Trophoblast cell (in vitro differentiated cells and primary cell): ENCODE results near the gene MAGEA8.

Experiments used
- DNase-seq, 2 donors: peaks; one replicate each; pipeline ENCODE4 v3.0.0-alpha.2; 2016
- H2AFZ ChIP-seq: 2 replicates; pipeline ENCODE4 v1.6.1; 2013; ENCODE audit warnings: low read length, moderate library complexity, mild to moderate bottlenecking; ENCODE audit not compliant: insufficient read depth, poor library complexity
- H2AK5ac ChIP-seq: 2 replicates; pipeline ENCODE4 v1.6.1; 2013; ENCODE audit warnings: mild to moderate bottlenecking, low read length
- H2BK120ac ChIP-seq: 2 replicates; pipeline ENCODE4 v1.6.1; 2013; ENCODE audit warnings: low read length, mild to moderate bottlenecking, moderate library complexity; ENCODE audit not compliant: insufficient read depth, poor library complexity
- H2BK12ac ChIP-seq: 2 replicates; pipeline ENCODE4 v1.6.1; 2013; ENCODE audit warnings: mild to moderate bottlenecking, low read length, moderate library complexity
- H2BK5ac ChIP-seq: 2 replicates; pipeline ENCODE4 v1.6.1; 2013; ENCODE audit warnings: low read length, low read depth, moderate library complexity, mild to moderate bottlenecking; ENCODE audit not compliant: poor library complexity
- H3K14ac ChIP-seq: 2 replicates; pipeline ENCODE4 v1.6.1; 2013; ENCODE audit warnings: mild to moderate bottlenecking, low read length
- H3K18ac ChIP-seq: 2 replicates; pipeline ENCODE4 v1.6.1; 2013; ENCODE audit warnings: mild to moderate bottlenecking, low read length
- H3K23ac ChIP-seq: 2 replicates; pipeline ENCODE4 v1.6.1; 2013; ENCODE audit warnings: low read length
- H3K27ac ChIP-seq: 2 replicates; pipeline ENCODE4 v1.5.1; 2013; ENCODE audit warnings: low read depth, mild to moderate bottlenecking, inconsistent platforms, low read length, moderate library complexity
- H3K27me3 ChIP-seq: 2 replicates; pipeline ENCODE4 v1.6.1; 2013; ENCODE audit warnings: inconsistent platforms, mild to moderate bottlenecking, low read length, moderate library complexity; ENCODE audit not compliant: insufficient read depth
- H3K36me3 ChIP-seq, 2 experiments: 1 replicate in 1 of 2; 2 replicates in 1 of 2; pipeline ENCODE4 v1.6.1; 2013; ENCODE audit warnings: low read length in 2 of 2, mild to moderate bottlenecking in 2 of 2, moderate library complexity in 1 of 2; ENCODE audit not compliant: insufficient read depth in 2 of 2, control insufficient read depth in 1 of 2
- H3K4ac ChIP-seq: 2 replicates; pipeline ENCODE4 v1.6.1; 2013; ENCODE audit warnings: low read depth, mild to moderate bottlenecking, low read length, moderate library complexity
- H3K4me1 ChIP-seq, 2 experiments: 1 replicate in 1 of 2; 2 replicates in 1 of 2; pipeline ENCODE4 v1.6.1; 2013; ENCODE audit warnings: low read length in 2 of 2, mild to moderate bottlenecking in 2 of 2, moderate library complexity in 1 of 2; ENCODE audit not compliant: insufficient read depth in 2 of 2, control insufficient read depth in 1 of 2
- H3K4me2 ChIP-seq: 2 replicates; pipeline ENCODE4 v1.6.1; 2013; ENCODE audit warnings: inconsistent platforms, mild to moderate bottlenecking, low read length, moderate library complexity
- H3K4me3 ChIP-seq: 2 replicates; pipeline ENCODE4 v1.5.1; 2013; ENCODE audit warnings: mild to moderate bottlenecking, low read depth, low read length, inconsistent platforms
- H3K79me1 ChIP-seq: one replicate; pipeline ENCODE4 v1.6.1; 2013; ENCODE audit warnings: low read length
- H3K79me2 ChIP-seq: 2 replicates; pipeline ENCODE4 v1.6.1; 2013; ENCODE audit warnings: low read length, mild to moderate bottlenecking; ENCODE audit not compliant: control insufficient read depth, insufficient read depth, poor library complexity
- H3K9ac ChIP-seq: 2 replicates; pipeline ENCODE4 v1.6.1; 2013; ENCODE audit warnings: mild to moderate bottlenecking, low read length
- H3K9me3 ChIP-seq: 2 replicates; pipeline ENCODE4 v1.6.1; 2013; ENCODE audit warnings: low read depth, mild to moderate bottlenecking, control low read depth, inconsistent platforms, low read length; ENCODE audit not compliant: insufficient read depth
- H4K12ac ChIP-seq: 2 replicates; pipeline ENCODE4 v1.6.1; 2013; ENCODE audit warnings: low read depth, mild to moderate bottlenecking, low read length, moderate library complexity
- H4K8ac ChIP-seq: 2 replicates; pipeline ENCODE4 v1.6.1; 2013; ENCODE audit warnings: low read depth, mild to moderate bottlenecking, low read length, moderate library complexity
- H4K91ac ChIP-seq: one replicate; pipeline ENCODE4 v1.6.1; 2013; ENCODE audit warnings: low read depth, mild to moderate bottlenecking, low read length, moderate library complexity
- WGBS: extraction: QIAGEN DNeasy Blood & Tissue Kit; methylation state at CpG from one replicate; pipeline ENCODE4 v1.1.7; 2013; ENCODE audit warnings: missing lambda C conversion rate; ENCODE audit not compliant: insufficient read length, insufficient coverage; ENCODE audit errors: extremely low coverage; 5-methylcytosine and 5-hydroxymethylcytosine counted together

The MAGEA8 gene

DNA sequence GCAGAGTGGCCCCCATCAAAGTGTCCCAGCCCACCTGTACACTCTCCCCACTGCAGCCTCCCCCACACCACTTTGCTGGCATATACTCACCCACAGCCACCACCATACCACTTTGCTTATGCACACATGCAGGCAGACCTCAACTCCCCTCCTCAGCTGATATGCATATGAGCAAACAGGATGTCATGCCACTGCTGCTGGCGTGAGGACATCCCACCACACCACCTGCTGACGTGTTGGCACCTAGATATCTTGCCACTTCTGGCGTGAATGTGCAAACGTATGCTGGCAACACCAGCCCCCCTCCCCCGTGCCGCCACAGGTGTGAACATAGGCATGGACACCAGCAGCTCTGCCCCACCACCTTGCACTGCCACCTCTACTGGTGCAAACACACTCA is 22.4 kb upstream of the MAGEA8 start:
- H3K27me3 ChIP-seq = no peaks in the 10 kb centered on the region
- no peak overlapping the region for H3K9ac ChIP-seq
- H3K79me2 ChIP-seq = no peaks in the 10 kb centered on the region
- no peak overlapping the region for H4K8ac ChIP-seq
- H3K4me1 ChIP-seq = no peaks in the 10 kb centered on the region
- no peak overlapping the region for H2BK120ac ChIP-seq
- WGBS = no CpG with 5 or more reads among the region's 6 CpGs
- H3K36me3 ChIP-seq = no peaks in the 10 kb centered on the region
- no peak overlapping the region for H4K91ac ChIP-seq
- H3K4me2 ChIP-seq = no peak overlapping the region
- no peak overlapping the region for H3K27ac ChIP-seq
- H3K79me1 ChIP-seq = no peaks in the 10 kb centered on the region
- no peak overlapping the region for H2BK5ac ChIP-seq
- no peak for DNase-seq
- peaks cover 3% of the 10 kb centered on the region for H3K9me3 ChIP-seq
- no peak overlapping the region for H3K23ac ChIP-seq
- no peak overlapping the region for H3K18ac ChIP-seq
- H2BK12ac ChIP-seq = no peak overlapping the region
- H3K4me3 ChIP-seq = no peak overlapping the region
- H3K4ac ChIP-seq = no peak overlapping the region
- H3K14ac ChIP-seq = no peak overlapping the region
- H4K12ac ChIP-seq = no peak overlapping the region
- H2AFZ ChIP-seq = no peak overlapping the region
- H2AK5ac ChIP-seq = no peak overlapping the region

DNA sequence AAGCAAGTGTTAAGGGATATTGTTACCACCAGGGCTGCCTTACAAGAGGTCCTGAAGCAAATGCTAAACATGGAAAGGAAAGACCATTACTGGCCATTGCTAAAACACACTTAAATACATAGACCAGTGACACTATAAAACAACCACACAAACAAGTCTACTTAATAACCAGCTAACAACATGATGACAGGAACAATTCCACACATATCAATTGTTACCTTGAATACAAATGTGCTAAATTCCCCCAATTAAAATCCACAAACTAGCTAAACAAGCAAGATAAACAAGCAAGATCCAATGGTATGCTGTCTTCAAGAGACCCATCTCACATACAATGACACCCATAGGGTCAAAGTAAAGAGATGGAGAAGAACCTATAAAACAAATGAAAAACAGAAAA is 20.5 kb upstream of the MAGEA8 start:
- H2AFZ ChIP-seq = no peak overlapping the region
- no peak overlapping the region for H3K4me3 ChIP-seq
- no peak overlapping the region for H2BK5ac ChIP-seq
- H4K12ac ChIP-seq = no peak overlapping the region
- no peak overlapping the region for H4K91ac ChIP-seq
- DNase-seq = no peak
- H3K18ac ChIP-seq = no peak overlapping the region
- H2AK5ac ChIP-seq = no peak overlapping the region
- H3K36me3 ChIP-seq = no peaks in the 10 kb centered on the region
- no peak overlapping the region for H2BK12ac ChIP-seq
- no peak overlapping the region for H2BK120ac ChIP-seq
- no peak overlapping the region for H3K4me2 ChIP-seq
- no peak overlapping the region for H3K14ac ChIP-seq
- no peak overlapping the region for H4K8ac ChIP-seq
- H3K27ac ChIP-seq = no peak overlapping the region
- no peaks in the 10 kb centered on the region for H3K79me1 ChIP-seq
- H3K4me1 ChIP-seq = no peaks in the 10 kb centered on the region
- H3K9ac ChIP-seq = no peak overlapping the region
- no peaks in the 10 kb centered on the region for H3K79me2 ChIP-seq
- peaks cover 3% of the 10 kb centered on the region for H3K9me3 ChIP-seq
- no peaks in the 10 kb centered on the region for H3K27me3 ChIP-seq
- H3K4ac ChIP-seq = no peak overlapping the region
- no peak overlapping the region for H3K23ac ChIP-seq

DNA sequence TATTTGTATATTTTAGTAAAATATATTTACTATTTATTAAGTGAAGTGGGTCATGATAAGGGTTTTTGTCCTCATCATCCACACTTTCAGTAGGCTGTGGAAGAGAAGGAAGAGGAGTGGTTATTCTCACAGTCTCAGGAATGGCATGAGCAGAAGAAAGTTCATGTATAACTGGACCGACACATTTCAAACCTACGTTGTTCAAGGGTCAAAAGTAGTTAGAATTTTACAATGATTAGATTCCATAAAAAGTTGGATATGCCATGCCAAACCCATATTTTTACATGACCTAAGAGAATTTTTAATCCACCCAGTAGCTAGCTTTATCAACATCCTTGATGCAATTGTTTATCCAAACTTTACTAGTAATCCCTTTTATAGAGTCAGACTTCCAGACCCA is 15.6 kb upstream of the MAGEA8 start:
- no peak overlapping the region for H4K12ac ChIP-seq
- no peaks in the 10 kb centered on the region for H3K4me1 ChIP-seq
- no peaks in the 10 kb centered on the region for H3K79me2 ChIP-seq
- no peaks in the 10 kb centered on the region for H3K36me3 ChIP-seq
- no peaks in the 10 kb centered on the region for H3K27me3 ChIP-seq
- no peak overlapping the region for H3K9ac ChIP-seq
- no peaks in the 10 kb centered on the region for H3K9me3 ChIP-seq
- H3K4me3 ChIP-seq = no peak overlapping the region
- no peak overlapping the region for H3K14ac ChIP-seq
- WGBS = no CpG with 5 or more reads among the region's 2 CpGs
- H2BK120ac ChIP-seq = no peak overlapping the region
- H3K4ac ChIP-seq = no peak overlapping the region
- H3K79me1 ChIP-seq = no peaks in the 10 kb centered on the region
- DNase-seq = no peak
- H2AFZ ChIP-seq = no peak overlapping the region
- H3K18ac ChIP-seq = no peak overlapping the region
- H2AK5ac ChIP-seq = no peak overlapping the region
- no peak overlapping the region for H2BK5ac ChIP-seq
- no peak overlapping the region for H3K4me2 ChIP-seq
- no peak overlapping the region for H2BK12ac ChIP-seq
- no peak overlapping the region for H3K27ac ChIP-seq
- H3K23ac ChIP-seq = no peak overlapping the region
- H4K8ac ChIP-seq = no peak overlapping the region
- no peak overlapping the region for H4K91ac ChIP-seq

DNA sequence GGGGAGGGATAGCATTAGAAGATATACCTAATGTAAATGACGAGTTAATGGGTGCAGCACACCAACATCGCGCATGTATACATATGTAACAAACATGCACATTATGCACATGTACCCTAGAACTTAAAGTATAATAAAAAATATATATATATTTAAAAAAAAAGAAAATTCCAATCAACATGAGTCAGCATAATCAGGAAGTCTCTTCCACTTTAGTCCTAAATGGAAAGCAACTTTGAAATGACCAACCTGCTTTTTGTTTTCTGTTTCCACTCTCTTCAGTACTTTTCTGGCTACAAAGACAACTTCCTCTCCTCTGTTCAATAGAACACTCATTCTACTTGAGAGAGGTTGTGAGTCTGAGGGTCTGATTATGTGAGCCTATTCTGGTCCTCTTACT is 13.5 kb upstream of the MAGEA8 start:
- no peak overlapping the region for H3K4me2 ChIP-seq
- H2BK5ac ChIP-seq = no peak overlapping the region
- H2AFZ ChIP-seq = no peak overlapping the region
- H2AK5ac ChIP-seq = no peak overlapping the region
- no peaks in the 10 kb centered on the region for H3K36me3 ChIP-seq
- H4K8ac ChIP-seq = no peak overlapping the region
- no peaks in the 10 kb centered on the region for H3K79me1 ChIP-seq
- no peaks in the 10 kb centered on the region for H3K9me3 ChIP-seq
- no peak overlapping the region for H2BK120ac ChIP-seq
- H3K27me3 ChIP-seq = no peaks in the 10 kb centered on the region
- H3K23ac ChIP-seq = no peak overlapping the region
- no peak overlapping the region for H4K91ac ChIP-seq
- H4K12ac ChIP-seq = no peak overlapping the region
- H3K4me1 ChIP-seq = no peaks in the 10 kb centered on the region
- H3K27ac ChIP-seq = no peak overlapping the region
- no CpG with 5 or more reads among the region's 3 CpGs for WGBS
- H3K4ac ChIP-seq = no peak overlapping the region
- no peak overlapping the region for H2BK12ac ChIP-seq
- DNase-seq = no peak
- H3K79me2 ChIP-seq = no peaks in the 10 kb centered on the region
- H3K9ac ChIP-seq = no peak overlapping the region
- H3K14ac ChIP-seq = no peak overlapping the region
- H3K4me3 ChIP-seq = no peak overlapping the region
- H3K18ac ChIP-seq = no peak overlapping the region

DNA sequence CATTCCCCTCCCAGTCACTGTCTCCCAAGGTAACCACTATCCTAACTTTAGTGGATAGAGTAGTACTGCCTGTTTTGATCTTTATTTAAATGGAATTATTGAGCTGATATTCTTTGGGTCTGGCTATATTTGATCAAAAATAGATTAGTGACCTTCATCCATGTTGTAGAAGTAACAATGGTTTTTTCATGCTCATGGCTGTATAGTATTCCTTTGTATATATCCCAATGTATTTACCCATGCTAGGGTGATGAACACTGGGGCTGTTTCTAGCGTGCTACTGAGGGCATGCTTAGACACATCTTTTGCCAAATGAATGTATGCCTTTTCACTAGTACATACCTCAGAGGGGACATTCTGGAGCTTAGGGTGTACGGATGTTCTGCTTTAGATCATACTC is 10.1 kb upstream of the MAGEA8 start:
- Histone ChIP-seq H3K14ac (no peak overlapping the region), H3K27me3 (no peaks in the 10 kb centered on the region), H3K9me3 (no peaks in the 10 kb centered on the region), H4K8ac (no peak overlapping the region), H3K23ac (no peak overlapping the region), H3K4me2 (no peak overlapping the region), H3K27ac (no peak overlapping the region), H3K18ac (no peak overlapping the region), H3K79me1 (no peaks in the 10 kb centered on the region), H2BK5ac (no peak overlapping the region), H4K12ac (no peak overlapping the region), H2AK5ac (no peak overlapping the region), H3K4ac (no peak overlapping the region), H2BK120ac (no peak overlapping the region), H2BK12ac (no peak overlapping the region), H3K4me3 (no peak overlapping the region), H3K9ac (no peak overlapping the region), H4K91ac (no peak overlapping the region), H3K36me3 (no peaks in the 10 kb centered on the region), H2AFZ (no peak overlapping the region), H3K79me2 (no peaks in the 10 kb centered on the region), H3K4me1 (no peaks in the 10 kb centered on the region)
- DNase-seq = no peak
- WGBS = no CpG with 5 or more reads among the region's 2 CpGs
